Peyer's patch (tissue), 4 donors: ENCODE data around the gene PRR32.

Experiments
- CTCF ChIP-seq, 6 experiments: fragments of 450-650 bp in 4 of 6; fragments of 200-600 bp in 2 of 6; sonication (generic) in 1 of 6; IDR thresholded peaks; one replicate each; pipeline ENCODE4 v1.5.1; 2017 to 2019; ENCODE audit warnings: antibody characterized with exemption in 6 of 6, mild to moderate bottlenecking in 3 of 6, moderate library complexity in 1 of 6
- POLR2A ChIP-seq, 2 donors: fragments of 450-650 bp; IDR thresholded peaks; one replicate each; pipeline ENCODE4 v1.5.1; 2017; ENCODE audit warnings: antibody characterized with exemption in 2 of 2, mild to moderate bottlenecking in 2 of 2, moderate library complexity in 2 of 2

DNA sequence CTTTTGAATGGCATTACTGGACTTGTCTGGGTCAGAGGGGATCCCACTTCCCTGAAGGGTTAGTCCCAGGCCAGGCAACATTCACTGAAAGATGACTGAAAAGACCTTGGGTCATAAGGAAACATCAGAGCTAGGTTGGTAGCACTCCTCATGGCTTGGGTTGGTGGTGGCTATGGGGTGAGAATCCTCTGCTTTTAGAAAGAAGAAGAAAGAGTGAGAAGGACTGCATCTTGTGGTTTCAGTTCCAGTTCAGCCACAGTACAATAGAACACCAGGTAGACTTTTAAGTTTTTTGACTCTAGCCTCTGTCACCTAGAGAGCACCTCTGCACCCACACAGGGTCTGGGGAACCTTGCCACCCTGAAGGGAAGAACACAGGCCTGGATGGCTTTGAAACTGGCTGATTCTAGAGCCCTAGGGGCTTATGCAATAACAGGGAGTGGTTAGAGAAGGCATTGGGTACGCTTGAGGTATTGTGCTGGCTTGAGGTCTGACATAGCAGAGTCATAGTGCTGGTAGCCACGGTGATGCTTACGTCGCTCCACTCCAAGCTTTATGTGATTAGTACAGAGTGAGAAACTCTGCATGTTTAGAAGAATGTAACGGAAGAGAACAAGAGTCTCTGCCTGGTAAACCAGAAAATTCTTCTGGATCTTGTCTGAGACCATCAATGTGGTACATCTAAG, 36.5 kb downstream of the PRR32 start:
- TF ChIP-seq CTCF (IDR thresholded peaks at IDR 0.05), result no peak
- TF ChIP-seq POLR2A (IDR thresholded peaks at IDR 0.05), result no peak
